ENCODE data around the gene RIPOR3. TPM values are rescaled to one million over a fixed set of nuclear protein-coding genes. Genes with fewer than 3 reads are reported as not detected.

The RIPOR3 gene
- polyA plus RNA-seq, 1 of the 3 experiments (the other 2 are of a cell fraction), result 1.2 TPM

- TF ChIP-seq CHD2 (IDR thresholded peaks at IDR 0.05; ENCODE audit: low read length, partially characterized antibody) (no peak), FOXM1 (IDR thresholded peaks at IDR 0.05; ENCODE audit: low read depth) (no peak), TCF12 (IDR thresholded peaks at IDR 0.05) (no peak)
These were observed 138.4 kb downstream of the RIPOR3 start (continued) for GRCh38 chr20:50552979-50553378.

- ChIA-PET CTCF (interaction anchor here (1.0 kb wide), 1 partner anchor 28 kb away, joined by 4 read pairs; no protein-coding TSS in a partner anchor), POLR2A (no interaction called here)
- H3K4me2 ChIP-seq, result no peak overlapping the region
- TF ChIP-seq, protein P1, sequence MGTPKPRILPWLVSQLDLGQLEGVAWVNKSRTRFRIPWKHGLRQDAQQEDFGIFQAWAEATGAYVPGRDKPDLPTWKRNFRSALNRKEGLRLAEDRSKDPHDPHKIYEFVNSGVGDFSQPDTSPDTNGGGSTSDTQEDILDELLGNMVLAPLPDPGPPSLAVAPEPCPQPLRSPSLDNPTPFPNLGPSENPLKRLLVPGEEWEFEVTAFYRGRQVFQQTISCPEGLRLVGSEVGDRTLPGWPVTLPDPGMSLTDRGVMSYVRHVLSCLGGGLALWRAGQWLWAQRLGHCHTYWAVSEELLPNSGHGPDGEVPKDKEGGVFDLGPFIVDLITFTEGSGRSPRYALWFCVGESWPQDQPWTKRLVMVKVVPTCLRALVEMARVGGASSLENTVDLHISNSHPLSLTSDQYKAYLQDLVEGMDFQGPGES (IDR thresholded peaks at IDR 0.05; ENCODE audit: low read depth, low read length), result no peak
- no peak for TF ChIP-seq MAX (IDR thresholded peaks at IDR 0.05; ENCODE audit: low read depth)
- TF ChIP-seq SIN3A (IDR thresholded peaks at IDR 0.05; ENCODE audit: borderline replicate concordance, low read depth, low read length), result no peak
- no peak for TF ChIP-seq RFX5 (IDR thresholded peaks at IDR 0.05; ENCODE audit: low read length)
- no peak for TF ChIP-seq FOXM1 (IDR thresholded peaks at IDR 0.05; ENCODE audit: low read depth)
- TF ChIP-seq EP300 (IDR thresholded peaks at IDR 0.05; ENCODE audit: borderline replicate concordance in 1 of 2, low read depth in 1 of 2, low read length in 1 of 2), result no peak
- no peak overlapping the region for H3K9ac ChIP-seq
- no peaks in the 10 kb centered on the region for H3K9me3 ChIP-seq
- peaks cover 8 to 31% of the 10 kb centered on the region in 2 experiments for H3K36me3 ChIP-seq (replicated peaks in 1 of 2; ENCODE audit: control insufficient read depth in 1 of 2, insufficient read depth in 2 of 2, low read length in 1 of 2)
- whole genome bisulfite sequencing (ENCODE audit: low lambda C conversion rate), result 98% methylated on average over 4 of the region's 4 CpGs
- no peaks in the 10 kb centered on the region; a peak in 2 of 4 replicates for H3K4me1 ChIP-seq (ENCODE audit: control insufficient read depth in 1 of 2, insufficient read depth in 2 of 2, low read depth in 1 of 2, low read length in 1 of 2)
- peaks cover 80% of the 10 kb centered on the region for H3K79me2 ChIP-seq (ENCODE audit: insufficient read depth)
- H3K27me3 ChIP-seq (ENCODE audit: insufficient read depth), result no peaks in the 10 kb centered on the region
- no peak overlapping the region for H3K4me3 ChIP-seq (ENCODE audit: low read depth in 2 of 2, low read length in 1 of 2)
- H3K9me2 ChIP-seq, result no peaks in the 10 kb centered on the region
- H3F3A ChIP-seq (replicated peaks; ENCODE audit: insufficient read depth), result peaks cover 11% of the 10 kb centered on the region
- H2AFZ ChIP-seq (ENCODE audit: low read depth), result no peak overlapping the region
- DNase-seq, result no peak
- H3K27ac ChIP-seq (ENCODE audit: low read depth in 2 of 2, low read length in 1 of 2), result no peak overlapping the region
- no peaks in the 10 kb centered on the region; the same call in 1 of the 2 replicates for H4K20me1 ChIP-seq (ENCODE audit: insufficient read depth)
These were observed 140.1 kb downstream of the RIPOR3 start for GRCh38 chr20:50551288-50551687.

DNA sequence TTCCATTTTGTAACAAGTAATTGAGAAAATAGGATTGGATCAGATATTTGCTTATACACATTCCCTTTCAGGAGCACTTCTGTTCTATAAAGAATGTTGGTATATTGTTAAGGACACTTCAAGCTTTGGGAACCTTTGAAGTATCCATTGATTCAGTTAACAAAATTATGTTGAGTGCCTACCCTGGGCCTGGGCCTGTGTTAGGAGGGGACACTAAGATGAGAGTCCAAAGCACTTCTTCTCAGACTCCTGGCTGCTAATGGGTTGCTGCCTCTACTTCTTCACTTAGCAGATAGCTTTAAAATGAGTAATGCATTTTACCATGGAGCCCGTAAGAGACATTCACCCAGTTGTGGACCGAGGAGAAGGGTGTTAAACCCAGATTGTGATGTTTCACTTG is 140.8 kb downstream of the RIPOR3 start:
- H3K27ac ChIP-seq (ENCODE audit: low read depth in 2 of 2, low read length in 1 of 2), result no peak overlapping the region
- no peak for DNase-seq
- peaks cover 11% of the 10 kb centered on the region for H3F3A ChIP-seq (replicated peaks; ENCODE audit: insufficient read depth)
- H3K79me2 ChIP-seq (ENCODE audit: insufficient read depth), result peaks cover 80% of the 10 kb centered on the region
- 90% methylated on average over 2 of the region's 2 CpGs for WGBS (ENCODE audit: low lambda C conversion rate)
- H4K20me1 ChIP-seq (ENCODE audit: insufficient read depth), result peaks cover 2% of the 10 kb centered on the region
- no peaks in the 10 kb centered on the region for H3K9me2 ChIP-seq
- no peaks in the 10 kb centered on the region; a peak in 2 of 4 replicates for H3K4me1 ChIP-seq (ENCODE audit: control insufficient read depth in 1 of 2, insufficient read depth in 2 of 2, low read depth in 1 of 2, low read length in 1 of 2)
- peaks cover 8 to 31% of the 10 kb centered on the region in 2 experiments for H3K36me3 ChIP-seq (replicated peaks in 1 of 2; ENCODE audit: control insufficient read depth in 1 of 2, insufficient read depth in 2 of 2, low read length in 1 of 2)
- ChIA-PET POLR2A (no interaction called here), CTCF (interaction anchor here (1.0 to 2.1 kb wide), 3 partner anchors 14 to 29 kb away, joined by 3 to 6 read pairs (median 4); no protein-coding TSS in a partner anchor)
- H3K4me3 ChIP-seq (ENCODE audit: low read depth in 2 of 2, low read length in 1 of 2), result no peak overlapping the region
- H3K9ac ChIP-seq, result no peak overlapping the region
- H3K4me2 ChIP-seq, result no peak overlapping the region
- H2AFZ ChIP-seq (ENCODE audit: low read depth), result no peak overlapping the region
- H3K9me3 ChIP-seq, result no peaks in the 10 kb centered on the region
- no peaks in the 10 kb centered on the region for H3K27me3 ChIP-seq (ENCODE audit: insufficient read depth)
- TF ChIP-seq ZBTB33 (IDR thresholded peaks at IDR 0.05; ENCODE audit: borderline replicate concordance, low read depth) (no peak), GABPA (IDR thresholded peaks at IDR 0.05; ENCODE audit: low read depth) (no peak), USF1 (IDR thresholded peaks at IDR 0.05; ENCODE audit: borderline replicate concordance, low read depth) (no peak), JUND (IDR thresholded peaks at IDR 0.05) (no peak), EP300 (IDR thresholded peaks at IDR 0.05; ENCODE audit: borderline replicate concordance in 1 of 2, low read depth in 1 of 2, low read length in 1 of 2) (no peak), TAF1 (IDR thresholded peaks at IDR 0.05; ENCODE audit: borderline replicate concordance, low read depth, low read length) (no peak), SIN3A (IDR thresholded peaks at IDR 0.05; ENCODE audit: borderline replicate concordance, low read depth, low read length) (no peak), FOXJ3 (CRISPR knock-in tag; IDR thresholded peaks at IDR 0.05) (no peak), NRF1 (IDR thresholded peaks at IDR 0.05; ENCODE audit: low read depth, low read length) (no peak), MXI1 (IDR thresholded peaks at IDR 0.05; ENCODE audit: low read depth, low read length) (no peak), RFX5 (IDR thresholded peaks at IDR 0.05; ENCODE audit: low read length) (no peak), PBX3 (IDR thresholded peaks at IDR 0.05) (no peak), TEAD4 (IDR thresholded peaks at IDR 0.05; ENCODE audit: borderline replicate concordance, insufficient read depth) (no peak), POLR2AphosphoS5 (IDR thresholded peaks at IDR 0.05; ENCODE audit: low read depth, low read length) (no peak), ELF1 (IDR thresholded peaks at IDR 0.05) (no peak)
- TF ChIP-seq, protein P1 (IDR thresholded peaks at IDR 0.05; ENCODE audit: low read depth, low read length), result no peak

Data from SK-N-SH (cell line).